Measurements from ENCODE around the gene HDAC11. TPM values are rescaled to one million over a fixed set of nuclear protein-coding genes. Genes with fewer than 3 reads are reported as not detected.

HDAC11 gene
- total and polyA plus RNA-seq, 7 donors, result 9.2 to 29.6 (median 22.3) TPM

DNA sequence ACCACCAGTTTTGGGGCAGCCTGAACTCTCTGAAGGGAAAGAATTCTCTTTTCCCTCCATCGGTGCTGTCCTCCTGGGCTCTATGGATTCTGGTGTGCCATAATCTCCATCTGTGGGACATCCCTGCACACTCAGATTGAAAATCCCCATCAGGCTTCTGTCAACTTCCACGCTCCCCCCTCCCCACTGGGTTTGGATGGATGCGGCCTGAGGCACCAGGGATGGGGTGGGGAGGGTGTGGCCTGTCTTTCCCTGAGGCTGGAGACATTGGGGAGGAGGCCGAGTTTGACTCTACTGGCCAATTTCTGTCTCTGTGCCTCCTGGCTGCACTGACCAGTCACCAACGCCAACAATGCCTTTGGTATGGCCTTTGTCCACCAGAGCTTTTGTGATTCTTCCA lies 52.5 kb downstream of the HDAC11 start:
- H3K27ac ChIP-seq, result no peak overlapping the region
- H3K27me3 ChIP-seq (ENCODE audit: insufficient read depth in 3 of 3, low read length in 2 of 3), result peaks cover 0 to 13% (median 4%) of the 10 kb centered on the region in 3 donors
- no peak overlapping the region for H3K4me3 ChIP-seq
- no peaks in the 10 kb centered on the region for H3K4me1 ChIP-seq
- DNase-seq (peak in 1 of 2 donors; percentile 61), ATAC-seq (peak in 1 of 4 donors; percentile 26)
- H3K36me3 ChIP-seq (ENCODE audit: insufficient read depth in 1 of 2, low read depth in 1 of 2), result no peaks in the 10 kb centered on the region
- H3K9me3 ChIP-seq, result no peaks in the 10 kb centered on the region
- TF ChIP-seq, protein P1, sequence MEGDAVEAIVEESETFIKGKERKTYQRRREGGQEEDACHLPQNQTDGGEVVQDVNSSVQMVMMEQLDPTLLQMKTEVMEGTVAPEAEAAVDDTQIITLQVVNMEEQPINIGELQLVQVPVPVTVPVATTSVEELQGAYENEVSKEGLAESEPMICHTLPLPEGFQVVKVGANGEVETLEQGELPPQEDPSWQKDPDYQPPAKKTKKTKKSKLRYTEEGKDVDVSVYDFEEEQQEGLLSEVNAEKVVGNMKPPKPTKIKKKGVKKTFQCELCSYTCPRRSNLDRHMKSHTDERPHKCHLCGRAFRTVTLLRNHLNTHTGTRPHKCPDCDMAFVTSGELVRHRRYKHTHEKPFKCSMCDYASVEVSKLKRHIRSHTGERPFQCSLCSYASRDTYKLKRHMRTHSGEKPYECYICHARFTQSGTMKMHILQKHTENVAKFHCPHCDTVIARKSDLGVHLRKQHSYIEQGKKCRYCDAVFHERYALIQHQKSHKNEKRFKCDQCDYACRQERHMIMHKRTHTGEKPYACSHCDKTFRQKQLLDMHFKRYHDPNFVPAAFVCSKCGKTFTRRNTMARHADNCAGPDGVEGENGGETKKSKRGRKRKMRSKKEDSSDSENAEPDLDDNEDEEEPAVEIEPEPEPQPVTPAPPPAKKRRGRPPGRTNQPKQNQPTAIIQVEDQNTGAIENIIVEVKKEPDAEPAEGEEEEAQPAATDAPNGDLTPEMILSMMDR (IDR thresholded peaks at IDR 0.05), result no peak
- intact Hi-C loops (cut with DNase I), result no loop called here
- WGBS, 3 donors, result 81 to 89% (median 84%) methylated on average over 5 of the region's 5 CpGs

- H3K4me1 ChIP-seq, result no peaks in the 10 kb centered on the region
- peak in 1 of 2 donors; percentile 50 for DNase-seq
- ATAC-seq, result peak in 2 of 4 donors; percentile 41 to 73
- H3K36me3 ChIP-seq (ENCODE audit: insufficient read depth in 1 of 2, low read depth in 1 of 2), result no peaks in the 10 kb centered on the region
- no peak overlapping the region for H3K4me3 ChIP-seq
- no peaks in the 10 kb centered on the region for H3K9me3 ChIP-seq
- intact Hi-C loops (cut with DNase I), result no loop called here
- 72 to 79% (median 75%) methylated on average over 8 of the region's 8 CpGs for WGBS, 3 donors
- no peak overlapping the region for H3K27ac ChIP-seq
- TF ChIP-seq, protein P1 (IDR thresholded peaks at IDR 0.05), result no peak
- peaks cover 0 to 13% (median 4%) of the 10 kb centered on the region in 3 donors for H3K27me3 ChIP-seq (ENCODE audit: insufficient read depth in 3 of 3, low read length in 2 of 3)
Observed at GRCh38 chr3:13533885-13534301, 53.8 kb downstream of the HDAC11 start.

- 71 to 74% (median 73%) methylated on average over 10 of the region's 10 CpGs for WGBS, 3 donors
- H3K9me3 ChIP-seq, result no peaks in the 10 kb centered on the region
- DNase-seq (no peak), ATAC-seq (no peak)
- no peak overlapping the region for H3K27ac ChIP-seq
- H3K4me3 ChIP-seq, result no peak overlapping the region
- intact Hi-C loops (cut with DNase I), result no loop called here
- H3K4me1 ChIP-seq, result no peaks in the 10 kb centered on the region
- no peaks in the 10 kb centered on the region for H3K36me3 ChIP-seq (ENCODE audit: insufficient read depth in 1 of 2, low read depth in 1 of 2)
- H3K27me3 ChIP-seq (ENCODE audit: insufficient read depth in 3 of 3, low read length in 2 of 3), result peaks cover 0 to 13% (median 4%) of the 10 kb centered on the region in 3 donors
- TF ChIP-seq, protein P1 (IDR thresholded peaks at IDR 0.05), result no peak
Observed at GRCh38 chr3:13535526-13535875, 55.4 kb downstream of the HDAC11 start.

- Histone ChIP-seq H3K9me3 (no peaks in the 10 kb centered on the region), H3K27ac (no peak overlapping the region), H3K27me3 (ENCODE audit: insufficient read depth in 3 of 3, low read length in 2 of 3) (peaks cover 0 to 13% (median 4%) of the 10 kb centered on the region in 3 donors), H3K4me1 (no peaks in the 10 kb centered on the region), H3K36me3 (ENCODE audit: insufficient read depth in 1 of 2, low read depth in 1 of 2) (no peaks in the 10 kb centered on the region), H3K4me3 (no peak overlapping the region)
- WGBS, 3 donors, result 32 to 42% (median 34%) methylated on average over 9 of the region's 9 CpGs
- TF ChIP-seq, protein P1 (IDR thresholded peaks at IDR 0.05), result no peak
- no peak for DNase-seq
- intact Hi-C loops (cut with DNase I), result no loop called here
- ATAC-seq, result no peak
Observed at GRCh38 chr3:13535905-13536304, 55.8 kb downstream of the HDAC11 start.

GRCh38 chr3:13536432-13536831 lies 56.3 kb downstream of the HDAC11 start:
- Histone ChIP-seq H3K4me1 (no peaks in the 10 kb centered on the region), H3K27me3 (ENCODE audit: insufficient read depth in 3 of 3, low read length in 2 of 3) (peaks cover 0 to 13% (median 4%) of the 10 kb centered on the region in 3 donors), H3K9me3 (no peaks in the 10 kb centered on the region), H3K36me3 (ENCODE audit: insufficient read depth in 1 of 2, low read depth in 1 of 2) (no peaks in the 10 kb centered on the region), H3K27ac (no peak overlapping the region), H3K4me3 (no peak overlapping the region)
- DNase-seq, result no peak
- WGBS, 3 donors, result 72 to 79% (median 76%) methylated on average over 3 of the region's 3 CpGs
- intact Hi-C loops (cut with DNase I), result no loop called here
- no peak for ATAC-seq
- TF ChIP-seq, protein P1 (IDR thresholded peaks at IDR 0.05), result no peak

All from psoas muscle (tissue), 8 donors.